Measurements from ENCODE around the gene CERK.

Gene CERK

DNA sequence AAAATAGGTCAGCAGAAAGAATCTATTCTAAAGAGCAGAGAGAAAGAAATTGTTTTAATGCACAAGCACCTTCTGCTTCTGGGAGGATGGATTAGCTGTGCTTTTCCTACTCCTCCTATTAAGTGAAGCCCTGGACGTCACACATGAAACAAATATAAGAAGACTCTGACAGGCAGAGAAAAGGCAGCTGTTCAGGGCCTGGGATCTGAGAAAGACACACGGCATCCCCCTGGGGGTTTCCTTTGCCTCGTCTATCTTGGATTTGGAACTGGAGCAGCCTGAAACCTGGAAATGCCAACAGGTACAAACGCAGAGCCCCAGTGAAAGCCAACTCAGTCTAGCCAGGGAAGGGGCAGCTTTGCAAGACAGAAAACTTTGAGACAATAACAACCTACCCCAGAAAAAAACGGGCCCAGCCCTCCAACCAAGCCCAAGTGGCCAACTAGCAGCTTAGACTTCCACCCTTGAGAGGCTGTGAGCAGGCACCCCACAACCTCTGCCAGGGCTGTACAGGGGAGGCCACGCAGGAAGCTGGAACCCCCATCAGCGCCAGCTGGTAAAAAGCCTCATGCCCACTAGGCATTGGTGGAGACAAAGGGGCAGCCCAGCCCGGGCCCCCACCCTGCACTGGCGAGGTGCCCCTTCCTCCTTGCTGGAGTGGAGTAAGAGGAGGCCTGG is 7.3 kb downstream of the CERK start:
- no peak for DNase-seq

DNA sequence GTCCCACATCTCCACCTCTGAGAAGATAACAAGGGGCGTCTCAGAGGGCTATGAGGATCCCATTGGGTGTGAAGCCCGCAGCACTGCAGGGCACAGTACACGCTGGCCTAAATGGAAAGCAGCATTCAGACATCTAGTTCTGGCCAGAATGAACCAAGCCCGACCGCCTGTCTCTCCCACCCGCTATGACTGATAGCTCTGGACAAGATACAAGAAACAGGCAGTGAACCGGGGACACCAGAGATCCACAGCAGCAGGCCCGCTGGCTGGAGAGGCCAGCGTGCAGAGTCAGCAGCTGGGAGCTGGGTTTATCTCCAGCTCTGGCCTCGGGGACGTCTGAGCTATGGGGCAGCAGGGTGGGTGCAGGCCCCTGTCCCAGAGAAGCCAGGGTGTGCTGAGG is 9.6 kb downstream of the CERK start:
- no peak for DNase-seq

DNA sequence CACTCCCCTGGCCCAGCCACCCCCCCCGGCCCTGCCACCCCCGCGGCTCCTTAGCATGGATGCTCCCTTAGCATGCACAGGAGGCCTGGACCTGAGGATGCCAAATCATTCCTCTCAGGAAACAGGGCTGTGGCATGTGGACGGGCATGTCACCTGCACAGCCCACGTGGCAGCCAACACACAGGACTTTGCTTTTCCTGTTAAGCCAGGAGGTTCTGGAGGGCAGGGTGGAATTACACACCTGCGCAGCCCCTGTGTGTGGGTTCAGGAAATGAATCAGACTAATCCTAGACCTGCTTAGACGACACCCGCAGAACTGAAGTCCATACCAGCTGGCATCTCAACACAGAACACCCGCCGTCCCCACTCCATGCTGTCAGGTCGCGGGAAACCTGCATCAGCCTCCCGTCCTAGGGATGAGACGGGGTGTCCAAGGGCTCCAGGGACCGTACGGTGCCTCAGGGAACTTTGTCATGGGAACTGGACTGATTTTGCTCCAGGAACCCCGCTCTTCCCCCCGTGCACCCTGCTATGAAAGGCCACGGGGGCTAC is 10.2 kb downstream of the CERK start:
- DNase-seq: no peak

DNA sequence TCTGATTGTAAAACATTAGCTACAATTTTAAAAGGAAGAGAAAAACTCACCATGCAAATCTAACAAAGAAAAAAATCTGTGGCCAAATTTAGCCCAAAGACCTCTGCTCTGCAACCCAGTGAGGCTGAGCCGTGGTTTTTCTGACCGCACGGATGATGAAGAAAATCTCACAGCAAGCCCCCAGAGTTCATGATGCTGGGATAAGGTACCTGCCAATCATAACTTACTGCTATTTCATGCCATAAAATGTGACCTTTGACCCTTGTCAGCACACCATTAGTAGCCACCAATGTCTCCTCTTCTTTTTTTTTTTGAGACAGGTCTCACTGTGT is 11.1 kb downstream of the CERK start:
- DNase-seq: no peak

DNA sequence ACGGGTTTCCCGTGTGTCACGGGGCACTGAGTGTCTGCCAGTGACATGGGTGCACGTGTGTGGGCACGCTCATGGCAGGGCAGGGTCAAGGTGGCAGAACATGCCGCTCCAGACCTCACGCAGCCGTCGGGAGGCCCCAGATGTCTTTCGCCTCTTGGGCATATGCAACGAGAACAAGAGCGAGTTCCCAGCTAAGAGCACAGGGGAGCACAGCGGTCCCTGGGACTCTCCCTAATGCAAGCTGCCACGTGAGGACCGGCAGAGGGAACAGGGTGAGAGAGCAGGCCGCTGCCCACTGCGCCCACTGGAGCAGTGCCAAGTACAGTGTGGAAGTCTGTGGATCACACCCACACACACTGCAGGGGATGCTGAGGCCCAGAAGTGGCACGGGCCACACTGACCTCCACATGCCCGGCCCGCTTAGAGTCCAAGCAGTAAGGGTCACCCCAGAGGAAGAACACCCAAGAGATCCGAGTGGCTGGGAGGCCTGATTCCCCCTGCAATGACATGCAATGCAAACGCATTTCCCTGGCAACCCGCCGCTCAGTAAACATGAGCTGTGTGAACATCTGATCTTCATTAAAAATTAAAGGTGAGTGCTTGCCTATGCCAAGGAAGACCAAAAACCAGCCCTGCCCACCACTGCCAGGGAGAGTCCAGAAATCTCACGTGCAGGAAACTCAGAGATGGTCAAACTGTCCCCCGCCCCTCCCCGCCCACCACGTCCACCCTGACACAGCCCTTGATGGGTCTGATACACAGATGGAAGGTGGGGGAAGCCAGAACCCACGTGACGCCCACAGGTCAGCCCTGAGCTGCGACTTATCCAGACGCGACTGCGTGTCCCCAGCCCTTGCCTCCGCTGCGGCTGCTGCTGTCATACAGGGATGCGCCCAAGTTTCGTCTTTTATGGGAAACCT is 11.7 kb downstream of the CERK start:
- DNase-seq: peak; percentile 40

DNA sequence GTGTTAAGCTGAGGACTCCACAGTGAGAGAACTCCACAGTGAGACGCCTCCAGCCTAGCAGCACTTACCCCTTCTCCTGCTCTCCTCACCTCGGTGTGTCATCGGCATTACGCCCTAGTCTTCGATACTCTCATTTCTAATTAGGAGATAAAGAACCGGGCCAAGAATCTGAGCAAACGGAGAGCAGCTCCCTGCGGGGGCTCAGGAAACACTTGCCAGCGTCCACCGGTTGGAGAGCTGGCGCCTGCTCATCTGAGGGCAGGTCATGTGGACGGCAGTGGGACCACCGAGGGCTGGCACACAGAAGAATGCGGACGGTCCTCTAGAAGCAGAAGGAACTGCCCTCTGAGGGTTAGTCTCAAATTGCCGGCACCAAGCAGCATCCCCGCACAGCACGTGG is 13.0 kb downstream of the CERK start:
- DNase-seq: no peak

DNA sequence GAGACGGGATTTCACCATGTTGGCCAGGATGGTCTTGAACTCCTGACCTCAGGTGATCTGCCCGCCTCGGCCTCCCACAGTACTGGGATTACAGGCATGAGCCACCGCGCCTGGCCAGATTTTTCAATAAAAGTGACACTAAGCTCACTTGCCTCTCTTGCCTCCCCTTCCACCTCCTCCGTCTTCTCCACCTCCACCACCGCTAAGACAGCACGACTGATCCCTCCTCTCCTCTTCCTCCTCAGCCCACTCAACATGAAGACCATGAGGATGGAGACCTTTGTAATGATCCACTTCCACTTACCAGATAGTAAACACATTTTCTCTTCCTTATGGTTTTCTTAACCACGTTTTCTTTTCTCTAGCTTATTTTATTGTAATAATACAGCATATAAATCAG is 14.2 kb downstream of the CERK start:
- no peak for DNase-seq

DNA sequence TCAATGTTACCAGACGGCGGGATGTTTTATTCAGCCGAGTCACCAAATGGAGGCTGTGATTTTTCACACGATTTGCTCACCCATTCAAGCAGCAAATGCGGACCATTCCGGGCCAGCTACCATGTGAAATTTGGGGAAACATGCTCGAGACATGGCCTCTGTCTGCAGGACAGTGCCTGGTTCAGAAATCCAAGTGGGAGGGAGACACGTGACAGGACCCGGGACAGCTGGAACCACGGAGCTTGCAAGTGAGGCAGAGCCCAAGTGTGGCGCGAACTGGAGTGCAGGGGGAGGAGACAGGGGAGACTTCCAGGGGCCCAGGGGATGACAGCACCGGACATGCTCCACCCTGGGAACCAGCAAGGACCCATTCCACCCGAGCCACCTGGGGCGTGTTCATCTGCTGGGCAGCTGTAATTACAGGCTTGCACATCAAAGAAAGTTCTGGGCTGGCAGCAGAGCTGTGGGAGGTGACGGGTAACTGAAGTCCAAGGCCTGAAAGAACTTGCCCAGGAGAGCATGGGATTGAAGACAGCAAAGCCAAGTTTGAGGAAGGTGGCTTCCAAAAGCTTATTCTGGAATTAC is 16.5 kb downstream of the CERK start:
- no peak for DNase-seq

DNA sequence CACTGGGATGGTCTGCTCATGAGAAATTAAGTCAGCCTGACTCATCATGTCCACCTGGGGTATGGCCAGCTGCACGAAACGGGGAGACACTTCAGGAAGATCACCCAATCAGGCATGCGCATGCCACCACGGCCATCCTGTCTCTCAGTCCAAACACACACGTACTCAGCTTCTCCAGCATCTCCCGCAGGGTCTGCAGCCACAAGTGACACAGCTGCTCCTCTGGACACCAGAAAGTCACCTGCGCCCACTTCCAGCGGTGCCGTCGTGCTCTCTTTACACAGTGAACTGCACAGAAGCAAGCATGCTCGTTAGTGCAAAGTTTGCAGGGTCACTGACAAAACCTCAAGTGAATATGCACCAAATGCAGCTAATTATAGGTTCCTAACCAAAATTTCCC is 18.1 kb downstream of the CERK start:
- DNase-seq: no peak

DNA sequence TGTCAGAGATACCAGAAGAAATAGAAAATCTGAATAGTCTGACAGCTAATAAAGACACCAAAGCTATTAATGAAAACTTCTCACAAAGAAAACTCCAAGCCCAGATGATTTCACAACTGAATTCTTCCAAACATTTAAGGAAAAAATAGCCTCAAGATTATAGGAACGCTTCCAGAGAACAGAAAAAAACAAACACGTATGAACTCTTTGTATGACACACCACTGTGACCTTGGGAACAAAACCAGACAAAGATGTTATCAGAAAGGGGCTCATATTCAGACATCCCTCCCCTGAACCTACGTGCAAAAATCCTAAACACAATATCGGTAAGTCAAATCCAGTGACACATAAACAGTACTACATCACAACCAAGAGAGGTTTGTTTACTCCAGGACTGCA is 23.5 kb downstream of the CERK start:
- DNase-seq: no peak

DNA sequence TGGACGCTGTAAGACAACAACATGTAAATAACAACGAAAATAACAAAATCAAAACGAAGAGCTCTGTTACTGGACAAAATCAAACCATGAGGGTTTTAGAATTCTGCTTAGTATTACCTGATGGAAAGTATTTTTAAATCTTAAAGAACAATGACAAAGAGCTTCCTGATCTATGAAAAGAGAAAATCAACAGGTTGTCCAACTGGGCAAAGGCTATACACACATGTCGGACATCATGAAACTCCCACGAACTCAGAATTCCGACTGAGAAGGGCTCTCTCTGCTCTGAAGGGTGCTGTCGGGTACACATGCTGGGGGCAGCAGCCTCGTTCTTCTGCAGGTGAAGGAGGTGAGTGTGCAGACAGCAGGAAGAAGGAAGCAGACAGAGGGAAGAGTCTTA is 25.8 kb downstream of the CERK start:
- no peak for DNase-seq

DNA sequence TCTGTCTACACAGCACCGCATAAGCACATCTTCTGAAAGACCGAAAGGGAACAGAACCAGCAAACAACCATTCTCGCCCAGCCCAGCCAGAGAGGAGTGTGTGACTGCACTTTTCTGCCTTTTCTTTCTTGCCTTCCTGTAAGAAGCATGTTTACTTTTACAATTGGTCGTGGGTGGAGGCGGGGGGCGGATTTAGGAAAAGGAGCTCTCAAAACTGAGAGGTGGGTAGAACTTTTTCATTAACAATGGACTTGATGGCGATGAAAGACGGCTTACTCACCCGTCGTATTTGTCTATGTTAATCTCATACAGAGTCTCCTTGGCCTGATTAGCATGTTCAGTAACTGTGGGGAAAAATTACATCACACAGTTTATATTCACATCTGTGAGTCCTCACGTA is 27.2 kb downstream of the CERK start:
- no peak for DNase-seq

DNA sequence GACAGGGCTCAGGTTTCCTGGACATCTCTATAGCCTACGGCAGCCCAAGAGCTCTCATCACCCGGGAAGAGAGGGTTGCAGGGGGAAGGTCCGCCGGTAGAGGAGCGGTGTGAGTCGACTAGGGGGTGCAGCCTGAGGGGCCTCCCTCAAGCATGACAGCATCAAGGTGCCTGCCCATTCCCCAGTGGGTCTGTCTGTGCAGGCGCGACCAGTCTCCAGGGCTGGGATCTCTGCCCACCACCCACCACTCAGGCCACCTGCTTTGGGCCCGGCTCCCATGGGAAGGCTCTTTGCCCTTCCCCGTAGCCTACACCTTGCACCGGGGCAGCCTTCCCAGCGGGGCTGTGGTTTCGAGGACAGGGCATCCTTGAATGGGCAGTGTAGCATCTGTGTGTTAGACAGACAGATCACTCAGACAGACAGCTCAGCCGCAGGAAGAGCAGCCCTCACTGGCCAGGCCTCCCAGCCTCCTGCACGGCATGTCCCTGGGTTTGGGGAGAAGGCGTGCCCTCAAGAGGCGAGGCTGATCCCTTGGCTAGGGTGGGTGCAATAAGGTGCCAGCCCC is 29.2 kb downstream of the CERK start:
- no peak for DNase-seq

DNA sequence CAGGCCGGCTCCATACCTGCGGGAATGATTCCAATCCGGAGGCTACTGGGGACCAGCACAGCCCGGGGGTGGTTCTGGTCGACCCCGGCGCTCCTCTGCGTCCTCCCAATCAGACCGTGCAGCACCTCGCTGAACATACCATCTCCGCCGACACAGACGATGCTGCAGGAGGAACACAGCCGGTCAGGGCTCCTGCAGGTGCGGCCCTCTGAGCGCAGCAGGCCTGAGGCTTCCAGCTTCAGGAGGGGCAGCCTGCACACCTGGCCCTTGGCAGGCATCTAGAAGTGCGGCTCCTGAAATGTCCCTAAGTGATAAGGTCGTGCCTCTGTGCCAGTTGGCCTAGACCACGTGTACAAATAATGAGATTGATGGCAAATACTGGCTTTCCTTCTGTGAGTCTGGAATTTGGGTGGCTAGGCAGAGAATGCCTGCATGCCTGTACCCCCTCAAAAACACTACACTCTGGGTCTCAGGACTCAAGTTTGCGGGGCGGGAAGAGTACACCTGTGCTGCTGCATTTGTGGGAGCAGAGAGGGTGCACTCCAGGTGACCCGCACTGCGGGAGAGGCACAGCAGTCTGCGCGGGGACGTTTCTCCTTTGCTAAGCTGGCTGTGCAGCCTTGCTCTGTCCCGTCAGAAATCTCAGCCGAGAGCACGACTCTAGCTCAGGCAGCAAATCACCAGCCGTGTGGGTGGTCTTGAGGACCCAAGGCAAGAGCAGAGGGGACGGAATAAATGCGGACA is 30.1 kb downstream of the CERK start:
- no peak for DNase-seq

DNA sequence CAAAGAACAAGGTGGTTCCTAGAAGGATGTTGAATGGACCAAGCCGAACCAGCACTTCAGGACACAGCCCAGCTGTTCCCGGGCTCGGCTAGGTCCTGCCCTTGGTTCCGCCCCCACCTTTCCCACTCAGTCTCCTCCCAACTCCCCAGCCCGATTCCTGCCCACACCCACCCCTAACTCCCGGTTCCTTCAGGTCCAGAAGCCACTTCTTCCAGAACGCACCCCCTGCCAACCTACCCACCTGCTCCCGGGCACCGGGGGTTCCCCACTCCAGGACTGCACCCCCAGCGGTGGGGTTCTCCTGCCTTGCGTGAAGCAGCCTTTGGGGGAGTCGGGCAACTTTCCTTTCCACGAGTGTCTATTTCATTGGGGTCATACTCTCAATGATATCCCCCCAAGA is 30.7 kb downstream of the CERK start:
- DNase-seq: no peak

DNA sequence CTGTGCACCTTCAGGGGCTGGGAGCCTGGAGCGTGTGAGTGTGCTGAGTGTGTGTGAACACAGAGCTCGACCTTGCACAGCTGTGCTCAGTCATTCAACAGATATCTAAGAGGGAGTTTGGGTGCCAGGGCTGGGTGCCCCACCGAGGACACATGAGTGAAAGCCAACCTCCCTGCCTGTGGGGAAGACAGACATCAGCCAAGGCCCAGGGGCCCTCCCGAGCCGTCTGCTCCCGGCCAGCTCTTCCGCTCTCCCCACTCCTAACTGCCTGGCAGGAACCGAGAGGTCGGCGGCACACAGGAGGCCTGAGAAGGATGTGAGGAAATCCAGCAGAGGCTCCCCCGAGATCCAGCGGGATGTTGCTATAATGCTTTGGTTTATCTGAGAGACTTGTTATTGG is 32.0 kb downstream of the CERK start:
- no peak for DNase-seq

DNA sequence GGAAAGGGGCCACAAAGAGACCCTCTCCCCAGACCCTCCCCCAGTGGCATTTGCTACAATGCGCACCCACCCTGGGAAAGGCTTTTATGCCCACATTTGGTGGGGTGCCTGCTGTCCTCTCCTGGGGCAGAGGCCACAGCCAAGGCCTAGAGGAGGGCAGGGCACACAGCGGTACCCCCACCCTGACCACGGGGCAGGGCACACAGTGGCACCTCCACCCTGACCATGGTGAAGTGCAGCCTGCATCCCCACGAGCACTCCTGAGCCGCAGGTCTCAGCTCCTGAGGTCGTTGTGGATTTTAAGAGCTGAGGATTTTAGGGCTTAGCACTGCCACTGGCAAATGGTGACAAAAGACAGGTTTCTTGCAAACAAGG is 34.1 kb downstream of the CERK start:
- no peak for DNase-seq

DNA sequence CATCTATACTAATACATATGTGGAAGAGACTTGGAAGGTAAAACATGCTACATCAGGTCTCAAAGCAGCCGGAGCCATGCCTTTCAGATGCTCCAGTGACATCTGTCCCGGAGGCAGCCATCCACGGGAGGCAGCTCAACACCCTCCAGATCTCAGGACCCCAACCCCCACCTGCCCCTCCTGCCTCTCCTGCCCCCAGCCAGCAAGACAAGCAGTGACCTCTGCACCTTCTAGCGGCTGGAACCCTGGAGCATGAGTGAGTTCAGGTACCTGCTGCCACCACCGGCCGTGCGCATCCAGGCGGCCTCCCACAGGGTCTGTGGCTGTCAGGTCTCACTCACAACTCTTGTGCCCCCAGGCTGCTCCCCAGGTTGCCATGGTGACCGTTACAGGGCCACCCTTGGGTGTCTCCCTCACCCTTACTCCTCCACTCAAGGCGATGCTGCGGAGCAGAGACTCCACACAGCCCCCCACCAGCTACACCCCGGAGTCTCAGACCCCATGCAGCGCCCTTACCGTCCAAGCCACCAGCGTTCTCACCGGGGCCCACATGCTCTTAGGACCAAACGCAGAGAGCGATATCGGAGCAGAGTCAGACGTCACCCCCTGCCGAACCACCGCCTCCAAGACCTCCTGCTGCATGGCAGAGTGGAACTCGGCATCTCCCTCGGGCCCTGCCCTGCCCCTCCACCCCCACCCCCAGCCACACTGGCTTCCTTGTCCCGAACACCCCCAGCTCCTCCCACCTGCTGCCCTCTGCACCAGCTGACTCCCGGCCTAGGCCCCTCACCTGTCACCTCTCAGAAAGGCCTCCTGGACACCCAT is 34.7 kb downstream of the CERK start:
- no peak for DNase-seq

DNA sequence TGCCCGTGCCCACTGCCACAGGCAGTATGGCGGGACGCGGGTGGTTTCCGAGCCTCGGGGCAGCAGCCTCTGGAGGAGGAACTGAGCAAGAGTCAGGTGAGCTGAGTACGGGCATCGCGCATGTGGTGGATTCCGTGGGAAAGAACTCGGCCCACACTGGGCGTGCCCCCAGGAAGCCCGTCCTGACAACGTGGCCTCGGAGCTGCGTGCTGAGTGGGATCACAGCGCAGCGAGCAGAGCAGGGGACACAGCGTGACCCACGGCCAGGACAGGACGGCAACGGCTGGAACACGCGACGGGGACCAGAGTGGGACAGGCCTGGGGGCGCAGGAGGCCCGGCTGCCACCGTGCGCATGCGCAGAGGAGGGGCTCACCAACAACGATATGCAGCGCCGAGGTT is 36.8 kb downstream of the CERK start:
- DNase-seq: no peak

DNA sequence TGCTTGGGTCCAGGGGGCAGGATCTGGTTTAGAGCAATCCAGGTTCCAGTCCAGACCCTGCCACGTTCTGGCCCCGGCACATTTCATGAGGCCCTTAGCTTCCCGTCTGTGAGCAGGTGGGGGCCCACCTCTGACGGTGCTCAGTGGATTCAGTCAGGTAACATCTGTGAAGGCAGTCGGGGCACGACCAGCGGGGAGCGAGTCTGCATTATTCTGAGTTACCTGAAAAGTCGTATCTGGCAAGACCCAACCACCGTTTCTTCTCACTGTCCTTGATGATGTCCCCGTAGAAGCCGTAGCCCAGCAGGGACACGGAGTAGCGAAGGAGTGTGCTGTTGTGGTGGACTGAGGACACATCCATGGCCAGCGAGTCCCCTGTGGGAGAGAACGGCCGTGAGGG is 39.0 kb downstream of the CERK start:
- no peak for DNase-seq

DNA sequence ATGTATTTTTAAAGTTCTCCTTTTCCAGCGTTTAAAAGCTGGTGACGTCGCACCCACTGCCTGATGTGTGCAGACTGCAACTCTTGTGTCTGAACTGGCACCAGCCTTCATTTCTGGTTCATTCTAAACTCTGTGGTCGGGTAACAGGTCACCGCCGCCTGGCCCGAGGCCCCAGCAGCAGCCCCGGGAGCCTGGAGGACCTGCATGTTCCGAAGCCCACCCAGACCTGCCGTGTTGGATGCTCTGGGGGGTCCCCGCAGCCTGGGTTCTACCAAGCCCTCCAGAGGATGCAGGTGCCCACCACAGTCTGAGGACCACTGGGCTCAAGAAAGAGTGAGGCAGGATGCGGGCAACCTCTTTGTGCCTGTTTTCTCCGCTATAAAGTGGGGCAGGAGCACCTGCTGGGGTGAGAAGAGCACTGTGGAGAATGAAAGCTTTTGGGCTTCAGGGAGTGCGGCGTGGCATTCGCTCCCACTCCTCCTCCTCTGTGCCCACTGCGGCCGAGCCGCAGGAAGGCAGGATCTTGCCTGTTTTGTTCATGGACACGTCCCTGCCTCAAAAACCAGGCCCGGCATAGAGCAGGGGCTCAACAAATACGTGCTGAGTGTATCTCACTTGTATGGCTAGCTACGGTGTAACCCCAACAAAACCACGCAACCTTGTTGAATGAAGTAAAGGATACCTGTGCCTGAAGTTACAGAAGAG is 40.1 kb downstream of the CERK start:
- no peak for DNase-seq
